ENCODE results near the gene CLEC18A.

The CLEC18A gene

GRCh38 chr16:69924041-69924775 is 26.9 kb upstream of the CLEC18A start:
- WGBS (ENCODE audit: insufficient coverage) = 100% methylated on average over 2 of the region's 11 CpGs
- DNase-seq = no peak
- H3K4me1 ChIP-seq (ENCODE audit: control extremely low read depth in 1 of 4, control insufficient read depth in 4 of 4, insufficient read depth in 4 of 4, low read length in 3 of 4) = no peaks in the 10 kb centered on the region
- H3K27ac ChIP-seq (ENCODE audit: insufficient read depth in 1 of 2, low read depth in 1 of 2, low read length in 2 of 2, poor library complexity in 1 of 2, severe bottlenecking in 2 of 2) = no peak overlapping the region
- H3K4me3 ChIP-seq (ENCODE audit: control insufficient read depth in 1 of 7, extremely low read depth in 1 of 7, insufficient read depth in 4 of 7, low read depth in 2 of 7, low read length in 6 of 7) = no peak overlapping the region
- H3K9me3 ChIP-seq (ENCODE audit: control extremely low read depth in 1 of 5, control insufficient read depth in 4 of 5, insufficient read depth in 2 of 5, low read depth in 1 of 5, low read length in 4 of 5) = no peaks in the 10 kb centered on the region
- H3K27me3 ChIP-seq (replicated peaks in 2 of 5; ENCODE audit: control insufficient read depth in 4 of 5, insufficient read depth in 5 of 5, low read length in 4 of 5) = no peaks in the 10 kb centered on the region
- H3K36me3 ChIP-seq (ENCODE audit: control insufficient read depth in 4 of 4, insufficient read depth in 4 of 4, low read length in 3 of 4) = peaks cover 3 to 14% (median 9%) of the 10 kb centered on the region in 4 experiments
- ChIA-PET CTCF (no interaction called here), POLR2A (no interaction called here)

- no peak overlapping the region for H3K4me3 ChIP-seq (ENCODE audit: control insufficient read depth in 1 of 7, extremely low read depth in 1 of 7, insufficient read depth in 4 of 7, low read depth in 2 of 7, low read length in 6 of 7)
- H3K9me3 ChIP-seq (ENCODE audit: control extremely low read depth in 1 of 5, control insufficient read depth in 4 of 5, insufficient read depth in 2 of 5, low read depth in 1 of 5, low read length in 4 of 5) = no peaks in the 10 kb centered on the region
- WGBS (ENCODE audit: insufficient coverage) = 99% methylated on average over 14 of the region's 19 CpGs
- no peak overlapping the region for H3K27ac ChIP-seq (ENCODE audit: insufficient read depth in 1 of 2, low read depth in 1 of 2, low read length in 2 of 2, poor library complexity in 1 of 2, severe bottlenecking in 2 of 2)
- ChIA-PET CTCF (no interaction called here), POLR2A (no interaction called here)
- DNase-seq = no peak
- H3K36me3 ChIP-seq (ENCODE audit: control insufficient read depth in 4 of 4, insufficient read depth in 4 of 4, low read length in 3 of 4) = peaks cover 3 to 17% (median 12%) of the 10 kb centered on the region in 4 experiments
- no peaks in the 10 kb centered on the region for H3K27me3 ChIP-seq (replicated peaks in 2 of 5; ENCODE audit: control insufficient read depth in 4 of 5, insufficient read depth in 5 of 5, low read length in 4 of 5)
- H3K4me1 ChIP-seq (ENCODE audit: control extremely low read depth in 1 of 4, control insufficient read depth in 4 of 4, insufficient read depth in 4 of 4, low read length in 3 of 4) = no peaks in the 10 kb centered on the region
Measured at GRCh38 chr16:69924777-69925191, 26.4 kb upstream of the CLEC18A start.

GRCh38 chr16:69925311-69925710 is 25.8 kb upstream of the CLEC18A start:
- H3K27ac ChIP-seq (ENCODE audit: insufficient read depth in 1 of 2, low read depth in 1 of 2, low read length in 2 of 2, poor library complexity in 1 of 2, severe bottlenecking in 2 of 2) = no peak overlapping the region
- CTCF ChIA-PET = no interaction called here

GRCh38 chr16:69926241-69926640 is 24.9 kb upstream of the CLEC18A start:
- CTCF ChIA-PET = no interaction called here
- no peak for DNase-seq
- Histone ChIP-seq H3K36me3 (ENCODE audit: control insufficient read depth in 4 of 4, insufficient read depth in 4 of 4, low read length in 3 of 4) (peaks cover 3 to 24% (median 16%) of the 10 kb centered on the region in 4 experiments), H3K4me3 (ENCODE audit: control insufficient read depth in 1 of 7, extremely low read depth in 1 of 7, insufficient read depth in 4 of 7, low read depth in 2 of 7, low read length in 6 of 7) (no peak overlapping the region), H3K27me3 (replicated peaks in 2 of 5; ENCODE audit: control insufficient read depth in 4 of 5, insufficient read depth in 5 of 5, low read length in 4 of 5) (no peaks in the 10 kb centered on the region), H3K9me3 (ENCODE audit: control extremely low read depth in 1 of 5, control insufficient read depth in 4 of 5, insufficient read depth in 2 of 5, low read depth in 1 of 5, low read length in 4 of 5) (no peaks in the 10 kb centered on the region), H3K27ac (ENCODE audit: insufficient read depth in 1 of 2, low read depth in 1 of 2, low read length in 2 of 2, poor library complexity in 1 of 2, severe bottlenecking in 2 of 2) (no peak overlapping the region), H3K4me1 (ENCODE audit: control extremely low read depth in 1 of 4, control insufficient read depth in 4 of 4, insufficient read depth in 4 of 4, low read length in 3 of 4) (no peaks in the 10 kb centered on the region)
- 96% methylated on average over 7 of the region's 8 CpGs for WGBS (ENCODE audit: insufficient coverage)
- POLR2A ChIA-PET = no interaction called here

More at GRCh38 chr16:69925311-69925710, 25.8 kb upstream of the CLEC18A start:
- H3K4me1 ChIP-seq (ENCODE audit: control extremely low read depth in 1 of 4, control insufficient read depth in 4 of 4, insufficient read depth in 4 of 4, low read length in 3 of 4) = no peaks in the 10 kb centered on the region
- H3K36me3 ChIP-seq (ENCODE audit: control insufficient read depth in 4 of 4, insufficient read depth in 4 of 4, low read length in 3 of 4) = peaks cover 3 to 20% (median 13%) of the 10 kb centered on the region in 4 experiments
- no peaks in the 10 kb centered on the region for H3K9me3 ChIP-seq (ENCODE audit: control extremely low read depth in 1 of 5, control insufficient read depth in 4 of 5, insufficient read depth in 2 of 5, low read depth in 1 of 5, low read length in 4 of 5)
- POLR2A ChIA-PET = no interaction called here
- no peak for DNase-seq
- 100% methylated on average over 3 of the region's 8 CpGs for WGBS (ENCODE audit: insufficient coverage)
- H3K4me3 ChIP-seq (ENCODE audit: control insufficient read depth in 1 of 7, extremely low read depth in 1 of 7, insufficient read depth in 4 of 7, low read depth in 2 of 7, low read length in 6 of 7) = no peak overlapping the region
- no peaks in the 10 kb centered on the region for H3K27me3 ChIP-seq (replicated peaks in 2 of 5; ENCODE audit: control insufficient read depth in 4 of 5, insufficient read depth in 5 of 5, low read length in 4 of 5)

GRCh38 chr16:69927056-69927757 is 23.9 kb upstream of the CLEC18A start:
- H3K27me3 ChIP-seq (replicated peaks in 2 of 5; ENCODE audit: control insufficient read depth in 4 of 5, insufficient read depth in 5 of 5, low read length in 4 of 5) = no peaks in the 10 kb centered on the region
- H3K36me3 ChIP-seq (ENCODE audit: control insufficient read depth in 4 of 4, insufficient read depth in 4 of 4, low read length in 3 of 4) = peaks cover 3 to 31% (median 21%) of the 10 kb centered on the region in 4 experiments
- H3K9me3 ChIP-seq (ENCODE audit: control extremely low read depth in 1 of 5, control insufficient read depth in 4 of 5, insufficient read depth in 2 of 5, low read depth in 1 of 5, low read length in 4 of 5) = no peaks in the 10 kb centered on the region
- POLR2A ChIA-PET = no interaction called here
- 89% methylated on average over 13 of the region's 17 CpGs for WGBS (ENCODE audit: insufficient coverage)
- DNase-seq = no peak
- no peaks in the 10 kb centered on the region for H3K4me1 ChIP-seq (ENCODE audit: control extremely low read depth in 1 of 4, control insufficient read depth in 4 of 4, insufficient read depth in 4 of 4, low read length in 3 of 4)
- H3K4me3 ChIP-seq (ENCODE audit: control insufficient read depth in 1 of 7, extremely low read depth in 1 of 7, insufficient read depth in 4 of 7, low read depth in 2 of 7, low read length in 6 of 7) = no peak overlapping the region
- CTCF ChIA-PET = interaction anchor here (0.9 kb wide), 1 partner anchor 130 kb away, joined by 5 read pairs; no protein-coding TSS in a partner anchor
- H3K27ac ChIP-seq (ENCODE audit: insufficient read depth in 1 of 2, low read depth in 1 of 2, low read length in 2 of 2, poor library complexity in 1 of 2, severe bottlenecking in 2 of 2) = no peak overlapping the region

- Histone ChIP-seq H3K27ac (ENCODE audit: insufficient read depth in 1 of 2, low read depth in 1 of 2, low read length in 2 of 2, poor library complexity in 1 of 2, severe bottlenecking in 2 of 2) (no peak overlapping the region), H3K36me3 (ENCODE audit: control insufficient read depth in 4 of 4, insufficient read depth in 4 of 4, low read length in 3 of 4) (peaks cover 5 to 48% (median 29%) of the 10 kb centered on the region in 4 experiments), H3K4me1 (ENCODE audit: control extremely low read depth in 1 of 4, control insufficient read depth in 4 of 4, insufficient read depth in 4 of 4, low read length in 3 of 4) (no peaks in the 10 kb centered on the region), H3K9me3 (ENCODE audit: control extremely low read depth in 1 of 5, control insufficient read depth in 4 of 5, insufficient read depth in 2 of 5, low read depth in 1 of 5, low read length in 4 of 5) (no peaks in the 10 kb centered on the region), H3K27me3 (replicated peaks in 2 of 5; ENCODE audit: control insufficient read depth in 4 of 5, insufficient read depth in 5 of 5, low read length in 4 of 5) (no peaks in the 10 kb centered on the region), H3K4me3 (ENCODE audit: control insufficient read depth in 1 of 7, extremely low read depth in 1 of 7, insufficient read depth in 4 of 7, low read depth in 2 of 7, low read length in 6 of 7) (no peak overlapping the region)
- ChIA-PET POLR2A (no interaction called here), CTCF (interaction anchor here (1.0 to 2.6 kb wide), 9 partner anchors 9 to 220 kb away, joined by 3 to 24 read pairs (median 4); no protein-coding TSS in a partner anchor)
- WGBS (ENCODE audit: insufficient coverage) = 98% methylated on average over 6 of the region's 10 CpGs
- no peak for DNase-seq
Measured at GRCh38 chr16:69928856-69929400, 22.2 kb upstream of the CLEC18A start.

GRCh38 chr16:69929480-69929879 is 21.7 kb upstream of the CLEC18A start:
- Histone ChIP-seq H3K4me1 (ENCODE audit: control extremely low read depth in 1 of 4, control insufficient read depth in 4 of 4, insufficient read depth in 4 of 4, low read length in 3 of 4) (no peaks in the 10 kb centered on the region), H3K9me3 (ENCODE audit: control extremely low read depth in 1 of 5, control insufficient read depth in 4 of 5, insufficient read depth in 2 of 5, low read depth in 1 of 5, low read length in 4 of 5) (no peaks in the 10 kb centered on the region), H3K27ac (ENCODE audit: insufficient read depth in 1 of 2, low read depth in 1 of 2, low read length in 2 of 2, poor library complexity in 1 of 2, severe bottlenecking in 2 of 2) (no peak overlapping the region), H3K4me3 (ENCODE audit: control insufficient read depth in 1 of 7, extremely low read depth in 1 of 7, insufficient read depth in 4 of 7, low read depth in 2 of 7, low read length in 6 of 7) (no peak overlapping the region), H3K27me3 (replicated peaks in 2 of 5; ENCODE audit: control insufficient read depth in 4 of 5, insufficient read depth in 5 of 5, low read length in 4 of 5) (no peaks in the 10 kb centered on the region), H3K36me3 (ENCODE audit: control insufficient read depth in 4 of 4, insufficient read depth in 4 of 4, low read length in 3 of 4) (peaks cover 6 to 53% (median 31%) of the 10 kb centered on the region in 4 experiments)
- 98% methylated on average over 8 of the region's 9 CpGs for WGBS (ENCODE audit: insufficient coverage)
- ChIA-PET CTCF (interaction anchor here (1.0 to 2.6 kb wide), 10 partner anchors 10 to 221 kb away, joined by 3 to 24 read pairs (median 4); no protein-coding TSS in a partner anchor), POLR2A (no interaction called here)
- no peak for DNase-seq
